MCF 10A (cell line): Measurements from ENCODE around the gene VWA3A. TPM values are rescaled to one million over a fixed set of nuclear protein-coding genes. Genes with fewer than 3 reads are reported as not detected.

ENCODE experiments used
- BruUV-seq: library from RNA; stranded (reverse); fragments of 400-500 nt; replicated peaks from 2 replicates; lab custom pipeline; 2021; lab: Mats Ljungman, UMichigan
- CTCF ChIA-PET: fragments of 300-600 bp; sonication (Branson Sonifier 250); formaldehyde crosslinking; extraction: SDS; loops from one replicate; lab custom pipeline; 2021; ENCODE audit warnings: antibody characterized with exemption, inconsistent platforms; lab: Yijun Ruan, JAX
- POLR2A ChIA-PET: fragments of 300-600, 350-650 bp; sonication (Branson Sonifier 250); formaldehyde crosslinking; extraction: SDS; loops from one replicate; lab custom pipeline; 2020; ENCODE audit warnings: antibody characterized with exemption, inconsistent platforms; lab: Yijun Ruan, JAX
- DNase-seq: peaks from one replicate; pipeline ENCODE4 v3.0.0-alpha.2; 2018; ENCODE audit not compliant: unreplicated experiment
- H3K27ac Mint-ChIP-seq: one replicate; pipeline ENCODE4 v1.8.0; 2022; ENCODE audit warnings: mild to moderate bottlenecking, low read depth, mixed read lengths; ENCODE audit not compliant: unreplicated experiment
- H3K27me3 Mint-ChIP-seq: one replicate; pipeline ENCODE4 v1.8.0; 2022; ENCODE audit warnings: mixed read lengths; ENCODE audit not compliant: insufficient read depth, unreplicated experiment
- H3K36me3 Mint-ChIP-seq: one replicate; pipeline ENCODE4 v1.8.0; 2022; ENCODE audit warnings: mild to moderate bottlenecking, moderate library complexity, mixed read lengths; ENCODE audit not compliant: insufficient read depth, unreplicated experiment
- H3K4me1 Mint-ChIP-seq: one replicate; pipeline ENCODE4 v1.8.0; 2022; ENCODE audit warnings: mixed read lengths; ENCODE audit not compliant: insufficient read depth, unreplicated experiment
- H3K4me3 Mint-ChIP-seq: one replicate; pipeline ENCODE4 v1.8.0; 2022; ENCODE audit warnings: mild to moderate bottlenecking, moderate library complexity, mixed read lengths; ENCODE audit not compliant: unreplicated experiment
- H3K9me3 Mint-ChIP-seq: one replicate; pipeline ENCODE4 v1.8.0; 2022; ENCODE audit warnings: mixed read lengths; ENCODE audit not compliant: unreplicated experiment
- intact Hi-C: fragments of 100-400 bp; cut with micrococcal nuclease; formaldehyde crosslinking; loops from 2 replicates; pipeline ENCODE4 v1.14.1; 2022
- total RNA-seq: library from RNA; stranded (reverse); gene quantifications from 2 replicates; pipeline ENCODE4 v1.2.3, GENCODE V29; 2022
- TF ChIP-seq, protein P1 (sequence below): fragments of 200-600 bp; IDR thresholded peaks from one replicate; pipeline ENCODE4 v1.8.0; 2022; ENCODE audit warnings: antibody characterized with exemption, mild to moderate bottlenecking; ENCODE audit not compliant: unreplicated experiment

Gene VWA3A
- total RNA-seq, 1 experiment from 2014 or later = not detected

DNA sequence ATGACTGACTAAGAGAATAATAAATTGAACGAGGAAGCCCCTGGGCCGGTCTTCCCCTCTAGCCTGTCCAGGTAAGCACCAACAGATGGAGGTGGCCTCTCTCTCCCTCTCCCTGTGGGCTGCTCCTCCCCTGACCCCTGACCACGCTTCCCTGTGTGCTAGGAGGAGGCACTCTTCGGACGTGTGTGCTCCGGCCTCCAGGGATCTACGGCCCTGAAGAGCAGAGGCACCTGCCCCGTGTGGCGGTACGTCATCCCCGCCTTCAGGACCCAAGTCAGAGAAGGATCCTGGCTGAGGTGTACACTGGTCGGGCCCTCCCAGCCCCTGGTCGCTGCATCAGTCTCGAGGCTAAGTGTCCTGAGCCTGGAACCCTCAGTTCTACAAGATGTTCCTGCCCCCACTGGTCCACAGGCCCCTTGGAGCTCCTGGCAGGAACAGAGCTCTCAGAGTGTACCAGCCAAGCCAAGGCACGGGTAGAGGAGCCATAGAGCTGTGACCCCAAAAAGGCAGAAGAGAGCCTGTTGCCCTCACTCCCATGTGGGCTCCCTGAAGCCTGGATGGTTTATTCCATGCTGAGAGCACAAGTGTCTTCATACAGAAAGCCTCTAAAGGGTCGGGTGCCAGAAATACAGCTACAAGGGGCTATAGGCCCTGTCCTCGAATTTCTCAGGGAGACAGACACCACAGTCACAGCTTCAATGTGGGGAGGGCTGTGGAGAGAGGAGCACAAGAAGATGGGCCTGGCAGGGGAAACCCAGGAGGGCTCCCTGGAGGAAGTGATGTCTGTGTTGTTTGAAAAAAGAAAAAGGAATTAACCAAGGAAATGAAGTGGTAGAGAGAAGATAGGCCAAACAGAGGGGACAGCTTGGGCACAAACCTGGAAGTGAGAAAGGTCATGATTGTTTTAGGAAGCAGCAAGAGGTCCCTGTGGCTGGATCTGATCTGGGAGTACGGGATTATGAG lies 85.9 kb downstream of the VWA3A start:
- DNase-seq = no peak

DNA sequence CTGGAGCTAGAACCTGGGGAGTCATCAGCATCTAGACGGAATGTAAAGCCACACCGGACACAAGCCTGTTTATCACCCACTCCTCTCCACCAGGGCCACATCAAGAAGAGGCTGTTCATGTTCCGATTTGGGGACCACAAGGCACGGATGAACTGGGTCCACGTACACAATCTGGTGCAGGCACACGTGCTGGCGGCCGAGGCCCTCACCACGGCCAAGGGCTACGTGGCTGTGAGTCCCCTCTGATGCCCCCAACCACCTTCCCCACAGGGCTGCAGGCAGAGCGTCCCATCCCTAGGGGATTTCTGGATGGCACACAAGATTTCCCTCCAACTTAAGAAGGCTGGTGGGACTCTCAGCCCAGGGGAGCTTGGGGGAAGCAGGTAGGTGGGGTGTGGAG lies 89.1 kb downstream of the VWA3A start:
- H3K27ac Mint-ChIP-seq = no peak overlapping the region
- H3K4me1 Mint-ChIP-seq = no peaks in the 10 kb centered on the region
- ChIA-PET POLR2A (no interaction called here), CTCF (interaction anchor here (0.6 kb wide), 2 partner anchors 203 to 525 kb away, joined by 3 to 6 read pairs; no protein-coding TSS in a partner anchor)
- no peaks in the 10 kb centered on the region for H3K9me3 Mint-ChIP-seq
- H3K27me3 Mint-ChIP-seq = peaks cover 30% of the 10 kb centered on the region
- BruUV-seq = no TSS peak
- H3K4me3 Mint-ChIP-seq = no peak overlapping the region
- intact Hi-C loops = no loop called here
- TF ChIP-seq, protein P1, sequence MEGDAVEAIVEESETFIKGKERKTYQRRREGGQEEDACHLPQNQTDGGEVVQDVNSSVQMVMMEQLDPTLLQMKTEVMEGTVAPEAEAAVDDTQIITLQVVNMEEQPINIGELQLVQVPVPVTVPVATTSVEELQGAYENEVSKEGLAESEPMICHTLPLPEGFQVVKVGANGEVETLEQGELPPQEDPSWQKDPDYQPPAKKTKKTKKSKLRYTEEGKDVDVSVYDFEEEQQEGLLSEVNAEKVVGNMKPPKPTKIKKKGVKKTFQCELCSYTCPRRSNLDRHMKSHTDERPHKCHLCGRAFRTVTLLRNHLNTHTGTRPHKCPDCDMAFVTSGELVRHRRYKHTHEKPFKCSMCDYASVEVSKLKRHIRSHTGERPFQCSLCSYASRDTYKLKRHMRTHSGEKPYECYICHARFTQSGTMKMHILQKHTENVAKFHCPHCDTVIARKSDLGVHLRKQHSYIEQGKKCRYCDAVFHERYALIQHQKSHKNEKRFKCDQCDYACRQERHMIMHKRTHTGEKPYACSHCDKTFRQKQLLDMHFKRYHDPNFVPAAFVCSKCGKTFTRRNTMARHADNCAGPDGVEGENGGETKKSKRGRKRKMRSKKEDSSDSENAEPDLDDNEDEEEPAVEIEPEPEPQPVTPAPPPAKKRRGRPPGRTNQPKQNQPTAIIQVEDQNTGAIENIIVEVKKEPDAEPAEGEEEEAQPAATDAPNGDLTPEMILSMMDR = no peak
- DNase-seq = no peak
- no peaks in the 10 kb centered on the region for H3K36me3 Mint-ChIP-seq

More for the DNA sequence above, 85.9 kb downstream of the VWA3A start:
- Mint-ChIP-seq H3K4me1 (no peaks in the 10 kb centered on the region), H3K4me3 (no peak overlapping the region), H3K27ac (no peak overlapping the region), H3K27me3 (peaks cover 30% of the 10 kb centered on the region), H3K9me3 (no peaks in the 10 kb centered on the region), H3K36me3 (no peaks in the 10 kb centered on the region)
- BruUV-seq = no TSS peak
- intact Hi-C loops = no loop called here
- TF ChIP-seq, protein P1 = no peak
- ChIA-PET CTCF (interaction anchor here (0.6 to 1.2 kb wide), 3 partner anchors 11 to 225 kb away, joined by 3 to 5 read pairs (median 3); partner anchors contain the start of gene UQCRC2), POLR2A (no interaction called here)

DNA sequence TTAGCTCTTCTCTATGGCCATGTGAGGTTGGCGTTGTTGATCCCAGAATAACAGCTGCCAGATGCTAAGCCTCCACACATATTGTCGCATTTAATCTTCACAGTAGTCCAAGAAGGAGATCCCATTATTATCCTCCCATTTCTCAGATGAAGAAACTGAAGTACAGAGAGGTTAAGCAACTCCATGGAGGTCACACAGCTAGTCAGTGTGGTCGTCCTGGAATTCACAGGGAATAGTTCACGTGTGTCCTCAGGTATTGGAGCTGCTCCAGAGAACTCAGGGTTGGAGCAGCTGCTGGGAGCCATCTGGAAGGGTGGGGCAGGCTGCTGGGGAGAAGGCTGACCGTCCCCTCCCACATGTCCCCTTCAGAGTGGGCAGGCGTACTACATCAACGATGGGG lies 89.5 kb downstream of the VWA3A start:
- no peak overlapping the region for H3K27ac Mint-ChIP-seq
- BruUV-seq = no TSS peak
- DNase-seq = no peak
- H3K9me3 Mint-ChIP-seq = no peaks in the 10 kb centered on the region
- CTCF ChIA-PET = interaction anchor here (0.6 to 0.7 kb wide), 3 partner anchors 171 to 525 kb away, joined by 3 to 6 read pairs (median 3); no protein-coding TSS in a partner anchor
- no peaks in the 10 kb centered on the region for H3K4me1 Mint-ChIP-seq
- TF ChIP-seq, protein P1 = no peak
- no peak overlapping the region for H3K4me3 Mint-ChIP-seq
- intact Hi-C loops = no loop called here
- H3K36me3 Mint-ChIP-seq = no peaks in the 10 kb centered on the region
- H3K27me3 Mint-ChIP-seq = peaks cover 30% of the 10 kb centered on the region
- POLR2A ChIA-PET = no interaction called here

DNA sequence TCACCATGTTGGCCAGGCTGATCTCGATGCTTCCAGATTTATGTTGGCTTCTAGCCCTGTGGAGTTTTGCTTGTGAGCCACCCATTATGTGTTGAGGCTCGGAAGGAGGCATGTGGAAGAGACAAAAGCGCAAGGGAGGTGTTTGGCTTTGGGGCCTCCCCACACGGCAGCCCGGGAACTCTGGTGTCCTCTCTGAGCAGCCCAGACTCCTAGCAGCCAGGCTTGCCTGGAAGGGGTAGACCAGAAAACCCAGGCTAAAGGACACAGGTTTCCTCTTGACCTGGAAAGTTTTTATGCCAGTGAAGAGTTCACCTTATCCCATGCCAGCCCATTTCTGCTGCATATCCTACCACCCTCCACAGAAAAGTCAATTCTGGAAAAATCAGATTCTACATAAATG lies 91.0 kb downstream of the VWA3A start:
- H3K4me3 Mint-ChIP-seq = no peak overlapping the region
- ChIA-PET POLR2A (no interaction called here), CTCF (interaction anchor here (0.6 to 0.7 kb wide), 2 partner anchors 118 to 174 kb away, joined by 3 read pairs; no protein-coding TSS in a partner anchor)
- no peaks in the 10 kb centered on the region for H3K36me3 Mint-ChIP-seq
- intact Hi-C loops = no loop called here
- H3K27me3 Mint-ChIP-seq = peaks cover 26% of the 10 kb centered on the region
- H3K27ac Mint-ChIP-seq = no peak overlapping the region
- no peak for DNase-seq
- TF ChIP-seq, protein P1 = no peak
- no peaks in the 10 kb centered on the region for H3K9me3 Mint-ChIP-seq
- peaks cover 4% of the 10 kb centered on the region for H3K4me1 Mint-ChIP-seq
- no TSS peak for BruUV-seq
